Heart left ventricle (tissue), 13 donors: Measurements from ENCODE around the gene ZNF23.

Experiments used
- CTCF ChIP-seq, 12 donors: fragments of 200-600 bp; sonication (generic) in 4 of 12; IDR thresholded peaks; one replicate each; pipeline versions ENCODE4 v1.5.0 to v1.8.0; 2018 to 2022; ENCODE audit warnings: antibody characterized with exemption in 12 of 12, mild to moderate bottlenecking in 5 of 12
- POLR2A ChIP-seq, 2 donors: fragments of 450-650 bp; IDR thresholded peaks; one replicate each; pipeline ENCODE4 v1.6.1; 2017; ENCODE audit warnings: antibody characterized with exemption in 2 of 2, mild to moderate bottlenecking in 2 of 2, moderate library complexity in 2 of 2
- donor health status: ischemic (EF 13 %, LVEDD 7.1; RV severe dilation, severe dysfunction).
- donor health status: DM: no; HTN: yes; CAD: no.
- donor health status: DM: no; HTN: no; CAD: no.
- donor health status: ischemic (EF 25% LVEDD 6.9; RV normal size, moderate dysfunction).
- donor health status: ischemic (EF 25% LVEDD 5.7; RV mildly dilated, moderate dysfunction).
- donor health status: ischemic (EF 35%, LVEDD 5.7; RV mildly dilated, moderate dysfunction).
- donor health status: nonischemic (EF 11% LVEDD 7.7; RV severe dilation, severe dysfunction).
- donor health status: DM: yes; HTN: yes; CAD: no.
- donor health status: PGD.
- donor health status: ischemic (EF 29% LVEDD 5.4; RV normal size, mild dysfunction).
- donor health status: nonischemic (EF 23%, LVEDD 6.1; RV moderate dilation, normal function).

GRCh38 chr16:71443714-71444113, 18.3 kb downstream of the ZNF23 start:
- TF ChIP-seq CTCF (IDR thresholded peaks at IDR 0.05) (no peak), POLR2A (IDR thresholded peaks at IDR 0.05) (no peak)
